Stimulated activated CD8-positive, alpha-beta memory T cell treated with anti-CD3 and anti-CD28 coated beads, Interleukin-15, amount 100 ng/mL, for 4 hours (primary cell): Measurements from ENCODE around the gene CAPN6.

Experiments used
- DNase-seq, 2 donors: peaks; one replicate each; pipeline ENCODE4 v3.0.0-alpha.2; 2020; ENCODE audit warnings: low read depth in 2 of 2

Gene CAPN6

GRCh38 chrX:111270339-111270738 is at the start of gene CAPN6:
Gene CAPN6 (minus strand): TSS chrX:111270483. CDS start chrX:111263936, 6,547 bp downstream.
- no peak for DNase-seq

- no peak for DNase-seq
These were observed 49.2 kb upstream of the CAPN6 start for GRCh38 chrX:111319451-111319850.

GRCh38 chrX:111318901-111319300 is 48.6 kb upstream of the CAPN6 start:
- DNase-seq = no peak

GRCh38 chrX:111309083-111309482 is 38.8 kb upstream of the CAPN6 start:
- no peak for DNase-seq

GRCh38 chrX:111308039-111308438 is 37.8 kb upstream of the CAPN6 start:
- no peak for DNase-seq

- DNase-seq = no peak
These were observed 32.0 kb upstream of the CAPN6 start for GRCh38 chrX:111302284-111302683.

GRCh38 chrX:111288841-111289240 is 18.6 kb upstream of the CAPN6 start:
- no peak for DNase-seq

GRCh38 chrX:111284631-111285293 is 14.5 kb upstream of the CAPN6 start:
- DNase-seq = no peak

GRCh38 chrX:111283446-111283845 is 13.2 kb upstream of the CAPN6 start:
- no peak for DNase-seq

GRCh38 chrX:111282991-111283390 is 12.7 kb upstream of the CAPN6 start:
- DNase-seq = no peak

GRCh38 chrX:111282139-111282538 is 11.9 kb upstream of the CAPN6 start:
- no peak for DNase-seq

- DNase-seq = no peak
These were observed 1.8 kb downstream of the CAPN6 start for GRCh38 chrX:111268506-111268905.

GRCh38 chrX:111265486-111265885 is 4.8 kb downstream of the CAPN6 start:
- DNase-seq = no peak

- DNase-seq = no peak
These were observed 5.9 kb downstream of the CAPN6 start for GRCh38 chrX:111264385-111264784.

GRCh38 chrX:111262086-111262485 is 8.2 kb downstream of the CAPN6 start:
- no peak for DNase-seq

- DNase-seq = no peak
These were observed 9.8 kb downstream of the CAPN6 start for GRCh38 chrX:111260451-111260850.

GRCh38 chrX:111259559-111259958 is 10.7 kb downstream of the CAPN6 start:
- no peak for DNase-seq

GRCh38 chrX:111257733-111258132 is 12.6 kb downstream of the CAPN6 start:
- no peak for DNase-seq

- DNase-seq = no peak
These were observed 15.2 kb downstream of the CAPN6 start for GRCh38 chrX:111254896-111255693.

GRCh38 chrX:111244235-111244750 is 26.0 kb downstream of the CAPN6 start:
- no peak for DNase-seq

- no peak for DNase-seq
These were observed 53.9 kb downstream of the CAPN6 start for GRCh38 chrX:111216293-111216801.

GRCh38 chrX:111207851-111208250 is 62.4 kb downstream of the CAPN6 start:
- DNase-seq = no peak

- DNase-seq = no peak
These were observed 70.0 kb downstream of the CAPN6 start for GRCh38 chrX:111200327-111200726.
